PC-3 (cell line): ENCODE data around the gene POLA2. TPM values are rescaled to one million over a fixed set of nuclear protein-coding genes. Genes with fewer than 3 reads are reported as not detected.

Source experiments
- ATAC-seq: fragments of 200-7000 bp; cut with Tn5 transposase; 2 replicates; pipeline ENCODE4 v1.9.1; 2020; ENCODE audit warnings: mild to moderate bottlenecking, moderate library complexity
- BruUV-seq: library from RNA; stranded (reverse); fragments of 400-500 nt; replicated peaks from 2 replicates; lab custom pipeline; 2021; lab: Mats Ljungman, UMichigan
- CTCF ChIA-PET: fragments of 300-600 bp; sonication (Branson Sonifier 250); formaldehyde crosslinking; loops from one replicate; lab custom pipeline; 2022; ENCODE audit warnings: antibody characterized with exemption; lab: Charles Lee
- POLR2A ChIA-PET: fragments of 300-600 bp; sonication (Branson Sonifier 250); formaldehyde crosslinking; loops from one replicate; lab custom pipeline; 2022; ENCODE audit warnings: antibody characterized with exemption; ENCODE audit not compliant: unreplicated experiment; lab: Charles Lee
- DNase-seq: peaks from one replicate; pipeline ENCODE4 v3.0.0-alpha.2; 2015
- H2AFZ ChIP-seq: fragments of 300-600 bp; sonication (generic); 2 replicates; pipeline ENCODE4 v1.6.0; 2016; ENCODE audit warnings: antibody characterized with exemption, low read length
- H3F3A ChIP-seq: fragments of 300-600 bp; sonication (generic); one replicate; pipeline ENCODE4 v1.6.0; 2017; ENCODE audit warnings: antibody characterized with exemption, low read length, control low read depth, mild to moderate bottlenecking; ENCODE audit not compliant: unreplicated experiment
- H3K27ac ChIP-seq: fragments of 300-600 bp; sonication (generic); 2 replicates; pipeline ENCODE4 v1.5.1; 2016; ENCODE audit warnings: mild to moderate bottlenecking, low read length
- H3K27me3 ChIP-seq: fragments of 300-600 bp; sonication (generic); 2 replicates; pipeline ENCODE4 v1.6.1; 2016; ENCODE audit warnings: low read length, mixed read lengths
- H3K36me3 ChIP-seq: fragments of 300-600 bp; sonication (generic); 2 replicates; pipeline ENCODE4 v1.6.1; 2016; ENCODE audit warnings: low read depth, mixed run types, low read length, mixed read lengths
- H3K4me1 ChIP-seq: fragments of 300-600 bp; sonication (generic); 2 replicates; pipeline ENCODE4 v1.5.1; 2016; ENCODE audit warnings: low read length; ENCODE audit not compliant: insufficient read depth
- H3K4me2 ChIP-seq: fragments of 300-600 bp; sonication (generic); 2 replicates; pipeline ENCODE4 v1.6.0; 2016; ENCODE audit warnings: low read length
- H3K4me3 ChIP-seq: fragments of 300-600 bp; sonication (generic); 2 replicates; pipeline ENCODE4 v1.5.1; 2016; ENCODE audit warnings: mild to moderate bottlenecking, low read length, mixed read lengths
- H3K79me2 ChIP-seq: fragments of 300-600 bp; sonication (generic); 2 replicates; pipeline ENCODE4 v1.6.1; 2017; ENCODE audit warnings: low read length, mixed read lengths
- H3K9ac ChIP-seq: fragments of 300-600 bp; sonication (generic); 2 replicates; pipeline ENCODE4 v1.6.0; 2016; ENCODE audit warnings: mild to moderate bottlenecking, low read length
- H3K9me2 ChIP-seq: fragments of 300-600 bp; sonication (generic); replicated peaks from 2 replicates; pipeline ENCODE4 v1.6.1; 2016; ENCODE audit warnings: mixed run types, low read length, mixed read lengths
- H3K9me3 ChIP-seq: fragments of 300-600 bp; sonication (generic); 2 replicates; pipeline ENCODE4 v1.6.1; 2016; ENCODE audit warnings: low read length, mixed read lengths
- H4K20me1 ChIP-seq: fragments of 300-600 bp; sonication (generic); 2 replicates; pipeline ENCODE4 v1.6.1; 2016; ENCODE audit warnings: low read length, mixed read lengths
- CTCF ChIP-seq: fragments of 300-600 bp; sonication (generic); conservative IDR thresholded peaks from 2 replicates; pipeline ENCODE4 v1.5.1; 2017; ENCODE audit warnings: antibody characterized with exemption, low read depth, mild to moderate bottlenecking, low read length
- EZH2 ChIP-seq: fragments of 300-600 bp; sonication (generic); IDR thresholded peaks from one replicate; pipeline ENCODE4 v1.6.1; 2017; ENCODE audit warnings: antibody characterized with exemption, mild to moderate bottlenecking, low read length; ENCODE audit not compliant: unreplicated experiment
- EZH2phosphoT487 ChIP-seq: fragments of 300-600 bp; sonication (generic); IDR thresholded peaks from 2 replicates; pipeline ENCODE4 v1.6.1; 2018; ENCODE audit warnings: mild to moderate bottlenecking, antibody characterized with exemption, low read length, borderline replicate concordance
- intact Hi-C: fragments of 100-400 bp; cut with micrococcal nuclease; formaldehyde crosslinking; loops from 2 replicates; pipeline ENCODE4 v1.9.0; 2023
- total RNA-seq: library from RNA; depleted of rRNA; stranded (reverse); fragments of >200 nt; gene quantifications from 2 replicates; pipeline ENCODE4 v1.2.3, GENCODE V29; 2014

The POLA2 gene
- total RNA-seq, 1 experiment from 2014 or later, result 29.0 TPM

GRCh38 chr11:65277631-65278277 lies 16.0 kb downstream of the POLA2 start:
- DNase-seq, result no peak
- Histone ChIP-seq H3K79me2 (no peaks in the 10 kb centered on the region), H3K27me3 (no peaks in the 10 kb centered on the region), H3K4me3 (no peak overlapping the region), H3K9ac (0 out of 2 replicates have a peak overlapping the region, but pooled peaks have one; percentile 76), H3F3A (peaks cover 35% of the 10 kb centered on the region), H4K20me1 (no peaks in the 10 kb centered on the region), H3K4me1 (peaks cover 60% of the 10 kb centered on the region), H3K27ac (peak overlapping the region; percentile 96), H3K4me2 (no peak overlapping the region), H3K9me3 (no peaks in the 10 kb centered on the region), H2AFZ (no peak overlapping the region), H3K36me3 (peaks cover 57% of the 10 kb centered on the region), H3K9me2 (no peaks in the 10 kb centered on the region)
- POLR2A ChIA-PET, result interaction anchor here (0.6 kb wide), 1 partner anchor 37 kb away, joined by 3 read pairs; the partner anchor contains the start of gene CDC42EP2
- CTCF ChIA-PET, result interaction anchor here (1.0 kb wide), 1 partner anchor 52 kb away, joined by 5 read pairs; no protein-coding TSS in a partner anchor
- no peak for TF ChIP-seq CTCF
- BruUV-seq, result no TSS peak
- intact Hi-C loops, result no loop called here
- no peak for ATAC-seq

- POLR2A ChIA-PET, result interaction anchor here (0.6 kb wide), 1 partner anchor 36 kb away, joined by 3 read pairs; the partner anchor contains the start of gene CDC42EP2
- BruUV-seq, result no TSS peak
Observed at GRCh38 chr11:65278356-65278755, 16.6 kb downstream of the POLA2 start.

More at GRCh38 chr11:65278356-65278755, 16.6 kb downstream of the POLA2 start:
- CTCF ChIA-PET, result no interaction called here
- no peak for TF ChIP-seq EZH2phosphoT487
- no peak for TF ChIP-seq EZH2
- no peak for TF ChIP-seq CTCF
- Histone ChIP-seq H3K9me3 (no peaks in the 10 kb centered on the region), H3K4me2 (peak overlapping the region; percentile 66), H4K20me1 (no peaks in the 10 kb centered on the region), H3F3A (peaks cover 35% of the 10 kb centered on the region), H3K9ac (peak overlapping the region; percentile 76), H3K27me3 (no peaks in the 10 kb centered on the region), H3K9me2 (no peaks in the 10 kb centered on the region), H3K36me3 (peaks cover 61% of the 10 kb centered on the region), H3K4me1 (peaks cover 60% of the 10 kb centered on the region), H3K4me3 (no peak overlapping the region), H3K27ac (peak overlapping the region; percentile 96), H3K79me2 (no peaks in the 10 kb centered on the region), H2AFZ (no peak overlapping the region)
- ATAC-seq (no peak), DNase-seq (no peak)
- intact Hi-C loops, result no loop called here
